GM18951 (cell line): ENCODE data around the gene GDF3.
"Not testable (repeated sequence)": the region's sequence is repeated elsewhere in the genome, so short reads cannot be mapped to it uniquely, and the experiment has no call there.

Experiments
- POLR2A ChIP-seq: IDR thresholded peaks from 4 replicates; pipeline ENCODE4 v1.6.1; 2011; ENCODE audit warnings: mild to moderate bottlenecking; ENCODE audit not compliant: insufficient read length, insufficient read depth; ENCODE audit errors: extremely low read depth
- in situ Hi-C: fragments of 300-500 bp; cut with MboI; formaldehyde crosslinking; loops from one replicate; pipeline ENCODE4 v1.12.0; 2022; ENCODE audit warnings: low sequenced_read_pairs, mixed read lengths, inconsistent platforms; ENCODE audit not compliant: unreplicated experiment

Gene GDF3

DNA sequence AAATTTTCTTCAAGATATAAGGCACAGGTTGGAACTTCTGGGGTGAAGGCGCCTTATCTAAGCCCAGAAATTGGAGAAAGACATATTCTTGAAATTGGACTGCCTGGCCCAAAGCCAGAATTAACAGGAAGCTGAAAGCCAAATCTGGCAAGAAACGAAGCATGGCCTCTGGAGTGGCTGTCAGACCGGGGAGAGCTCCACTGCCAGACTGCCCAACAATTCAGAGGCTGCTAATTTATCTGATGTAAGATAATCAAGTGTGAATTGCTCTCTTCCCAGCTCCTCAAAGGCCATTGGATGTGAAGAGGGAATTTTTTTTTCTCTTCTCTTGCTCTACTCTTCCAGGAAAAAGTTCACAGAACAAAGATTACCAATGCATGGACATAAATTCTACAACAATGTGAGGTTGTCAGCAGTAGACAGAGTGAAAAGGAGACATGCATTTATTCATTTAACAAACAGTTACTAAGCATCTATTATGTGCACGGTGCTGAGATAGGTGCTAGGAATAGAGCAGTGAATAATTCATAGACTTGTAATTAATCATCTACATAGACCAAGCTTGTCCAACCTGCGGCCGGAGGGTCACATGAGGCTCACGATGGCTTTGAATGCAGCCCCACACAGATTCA lies at the start of gene GDF3:
TSS of gene GDF3 (minus strand) at position 210 of the 632 bp plus-strand sequence. CDS start at position 163, 47 bp downstream.
- in situ Hi-C loops, result no loop called here
- TF ChIP-seq POLR2A, result no peak

DNA sequence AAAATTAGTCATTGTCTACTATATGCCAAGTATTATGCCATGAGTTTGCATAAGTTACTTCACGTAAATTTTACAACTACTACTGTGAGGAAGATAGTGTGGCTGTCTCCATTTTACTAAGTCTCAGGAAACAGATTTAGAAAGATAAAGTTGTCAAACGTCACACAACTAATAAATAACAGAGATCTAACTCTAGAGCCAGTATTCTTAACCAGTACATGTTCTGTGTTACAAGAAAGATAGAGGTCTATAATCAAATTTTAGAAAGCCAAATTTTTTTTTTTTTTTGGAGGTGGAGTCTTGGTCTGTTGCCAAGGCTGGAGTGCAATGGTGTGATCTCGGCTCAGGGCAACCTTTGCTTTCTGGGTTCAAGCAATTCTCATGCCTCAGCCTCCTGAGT lies 37.4 kb upstream of the GDF3 start:
- in situ Hi-C loops, result no loop called here
- no peak for TF ChIP-seq POLR2A

DNA sequence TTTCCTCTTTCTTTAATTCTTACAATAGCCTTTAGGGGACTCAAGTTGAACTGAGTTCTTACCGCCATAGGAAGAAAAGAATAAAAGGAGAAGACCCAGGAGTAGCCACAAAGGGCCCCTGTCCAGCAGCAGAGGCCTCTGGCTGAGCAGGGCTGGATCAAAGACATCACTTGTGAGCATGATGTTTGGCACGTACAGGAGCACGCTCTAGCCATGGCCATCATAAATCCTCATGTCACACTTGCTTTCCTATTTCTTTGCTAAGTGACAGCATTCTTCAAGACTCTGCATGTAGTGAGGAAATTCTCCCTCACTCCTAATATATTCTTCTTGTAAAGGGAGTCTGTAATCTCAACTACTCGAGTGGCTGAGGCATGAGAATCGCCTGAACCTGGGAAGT lies 35.9 kb upstream of the GDF3 start:
- in situ Hi-C loops, result no loop called here
- TF ChIP-seq POLR2A, result no peak

DNA sequence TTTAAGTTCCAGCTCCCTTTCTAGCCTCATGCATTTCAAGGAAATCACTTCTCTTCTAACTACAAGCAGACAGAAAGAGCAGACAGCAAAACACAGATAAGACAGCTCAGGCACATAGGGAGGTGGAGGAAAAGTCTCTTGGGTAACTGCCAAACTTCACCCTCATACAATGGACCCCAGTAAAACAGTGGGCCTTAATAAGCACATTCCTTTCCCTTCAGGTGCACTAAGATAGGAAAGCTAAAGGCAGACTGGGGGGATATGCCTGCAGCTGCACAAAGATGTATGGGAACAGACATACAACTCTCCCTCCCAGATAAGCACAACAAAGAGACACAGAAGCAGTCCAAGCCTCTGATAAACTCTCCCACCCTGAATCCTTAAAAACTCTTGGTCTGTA lies 35.4 kb upstream of the GDF3 start:
- in situ Hi-C loops, result not testable (repeated sequence)

DNA sequence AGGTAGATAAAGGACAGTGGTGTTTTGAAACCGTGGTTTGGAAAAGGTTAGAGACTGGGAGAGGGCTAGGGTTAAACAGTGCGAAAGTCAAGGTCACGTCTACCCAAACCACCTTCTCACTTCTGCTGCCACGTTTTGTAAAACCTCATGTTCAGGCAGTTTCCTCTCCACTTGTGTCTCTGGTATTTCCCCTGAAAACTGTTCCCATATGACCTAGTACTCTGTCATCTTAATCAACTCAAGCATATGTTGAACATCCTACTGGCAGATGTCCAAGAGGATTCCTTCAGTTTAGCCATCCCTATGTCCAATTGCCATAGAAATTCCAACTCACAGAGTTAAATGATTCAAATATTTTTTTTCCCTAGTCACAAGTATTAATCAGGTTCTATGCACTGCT lies 34.2 kb upstream of the GDF3 start:
- TF ChIP-seq POLR2A, result no peak
- in situ Hi-C loops, result no loop called here

DNA sequence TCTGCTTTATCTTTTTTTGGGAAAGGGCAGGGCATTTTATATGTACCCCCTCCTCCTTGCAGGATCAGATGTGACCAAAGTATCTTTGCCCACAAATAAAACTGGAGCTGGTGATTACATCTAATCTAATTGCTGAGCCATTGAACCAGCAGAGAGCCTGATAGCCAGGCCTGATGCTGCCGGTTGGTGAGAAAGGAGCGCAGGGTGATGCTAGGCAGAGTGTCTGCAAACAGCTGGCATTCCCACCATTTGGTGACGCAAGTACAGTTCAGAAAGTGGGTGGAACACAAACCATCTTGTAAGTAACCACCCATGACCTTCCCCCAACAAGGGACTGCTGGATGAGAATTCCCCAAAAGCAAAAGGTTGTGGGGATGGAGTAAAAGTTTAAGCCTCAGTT lies 28.4 kb upstream of the GDF3 start:
- in situ Hi-C loops, result no loop called here
- no peak for TF ChIP-seq POLR2A

DNA sequence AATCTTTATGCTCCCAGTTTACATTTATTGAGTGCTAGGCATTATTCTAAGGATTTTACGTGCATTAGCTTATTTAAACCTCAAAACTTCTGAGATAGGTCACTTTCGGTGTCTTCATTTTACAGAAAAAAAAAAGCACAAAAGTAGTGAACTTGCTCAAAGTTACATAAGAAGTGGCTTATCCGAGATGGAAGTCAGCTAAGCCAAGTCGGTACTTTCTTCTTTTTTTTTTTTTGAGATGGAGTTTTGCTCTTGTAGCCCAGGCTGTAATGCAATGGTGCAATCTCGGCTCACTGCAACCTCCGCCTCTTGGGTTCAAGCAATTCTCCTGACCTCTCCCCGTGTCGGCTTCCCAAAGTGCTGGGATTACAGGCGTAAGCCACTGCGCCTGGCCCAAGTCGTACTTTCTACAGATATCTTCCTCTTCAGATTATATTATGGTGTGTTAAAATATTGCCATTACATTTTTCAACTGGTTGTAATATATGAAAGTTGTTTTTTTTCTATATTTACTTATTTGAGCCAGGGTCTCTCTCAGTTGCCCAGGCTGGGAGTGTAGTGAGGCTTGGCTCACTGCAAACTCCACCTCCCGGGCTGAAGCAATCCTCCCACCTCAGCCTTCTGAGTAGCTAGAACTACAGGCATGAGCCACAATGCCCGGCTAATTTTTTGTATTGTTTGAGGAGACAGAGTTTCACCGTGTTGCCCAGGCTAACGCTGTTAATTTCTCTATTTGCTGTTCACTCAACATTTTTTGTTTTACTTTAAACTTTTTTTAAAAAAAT lies 24.6 kb upstream of the GDF3 start:
- in situ Hi-C loops, result no loop called here

DNA sequence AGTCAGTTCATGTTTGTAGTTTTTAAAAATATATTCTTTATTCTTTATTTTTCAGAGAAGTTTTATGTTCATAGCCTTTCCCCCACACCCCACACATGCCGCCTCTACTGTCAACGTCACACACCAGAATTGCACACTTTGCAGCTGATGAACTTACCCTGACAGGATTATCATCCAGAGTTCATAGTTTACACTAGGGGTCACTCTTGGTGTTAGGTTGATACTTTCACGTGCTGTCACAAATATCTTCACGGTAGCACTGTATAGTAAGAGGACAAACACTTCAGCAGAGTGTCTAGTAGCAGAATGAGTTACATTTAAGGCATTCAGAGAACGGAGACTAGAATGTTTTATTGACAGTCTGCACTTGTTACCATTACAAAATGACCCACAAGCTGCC lies 20.8 kb upstream of the GDF3 start:
- in situ Hi-C loops, result no loop called here

More for the DNA sequence above, 24.6 kb upstream of the GDF3 start:
- no peak for TF ChIP-seq POLR2A

DNA sequence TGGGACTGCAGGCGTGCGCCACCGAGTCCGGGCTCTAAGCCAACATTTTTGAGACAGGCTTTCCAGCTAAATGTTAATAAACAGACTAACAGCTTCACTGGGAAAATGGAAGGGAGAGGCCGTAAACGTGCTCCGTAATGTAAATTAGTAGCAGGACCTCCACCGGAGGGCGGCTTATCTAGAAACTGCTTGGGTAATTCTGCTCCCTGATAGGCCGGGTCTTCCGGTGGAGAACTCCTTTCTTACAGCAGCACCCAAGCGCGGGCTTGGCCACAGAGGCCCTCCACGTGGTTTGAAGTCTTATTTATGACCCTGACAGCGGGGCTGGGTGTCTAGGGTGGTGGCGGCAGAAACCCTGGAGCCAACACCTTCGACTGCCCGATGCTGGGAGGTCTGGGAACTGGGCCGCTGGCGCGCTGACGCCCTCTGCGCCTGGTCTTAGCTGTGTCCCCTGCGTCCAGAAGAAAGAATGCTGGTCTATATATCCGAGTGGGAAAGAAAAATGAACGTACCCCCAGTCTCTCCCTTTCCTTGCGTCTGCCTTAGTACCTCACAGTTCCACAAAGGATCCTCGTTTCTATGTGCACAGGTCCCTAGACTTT lies 17.4 kb upstream of the GDF3 start:
- in situ Hi-C loops, result no loop called here
- no peak for TF ChIP-seq POLR2A

More for the DNA sequence above, 20.8 kb upstream of the GDF3 start:
- no peak for TF ChIP-seq POLR2A

DNA sequence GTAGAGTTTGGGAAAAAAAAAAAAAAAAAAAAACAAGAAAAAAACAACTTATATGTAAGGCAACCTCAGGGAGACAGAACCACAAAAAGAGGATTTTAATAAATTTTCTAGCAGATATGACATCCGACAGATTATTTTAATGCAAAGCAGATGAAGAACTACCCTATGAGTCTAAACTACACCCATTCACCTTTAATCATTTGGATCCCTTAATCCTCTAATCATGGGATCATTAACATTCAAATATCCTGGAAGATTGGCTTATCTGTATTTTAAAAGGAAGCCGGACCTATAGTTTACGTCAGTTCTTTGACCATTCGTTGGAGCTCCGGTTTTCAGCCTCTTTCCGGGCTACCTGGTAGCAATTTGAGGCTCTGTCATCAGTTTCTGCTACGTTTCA lies 15.6 kb upstream of the GDF3 start, which contains the start of gene DPPA3:
TSS of gene DPPA3 (plus strand) at position 301 of the 400 bp plus-strand sequence. CDS start 138 bp downstream, outside the sequence.
- in situ Hi-C loops, result no loop called here
- no peak for TF ChIP-seq POLR2A

DNA sequence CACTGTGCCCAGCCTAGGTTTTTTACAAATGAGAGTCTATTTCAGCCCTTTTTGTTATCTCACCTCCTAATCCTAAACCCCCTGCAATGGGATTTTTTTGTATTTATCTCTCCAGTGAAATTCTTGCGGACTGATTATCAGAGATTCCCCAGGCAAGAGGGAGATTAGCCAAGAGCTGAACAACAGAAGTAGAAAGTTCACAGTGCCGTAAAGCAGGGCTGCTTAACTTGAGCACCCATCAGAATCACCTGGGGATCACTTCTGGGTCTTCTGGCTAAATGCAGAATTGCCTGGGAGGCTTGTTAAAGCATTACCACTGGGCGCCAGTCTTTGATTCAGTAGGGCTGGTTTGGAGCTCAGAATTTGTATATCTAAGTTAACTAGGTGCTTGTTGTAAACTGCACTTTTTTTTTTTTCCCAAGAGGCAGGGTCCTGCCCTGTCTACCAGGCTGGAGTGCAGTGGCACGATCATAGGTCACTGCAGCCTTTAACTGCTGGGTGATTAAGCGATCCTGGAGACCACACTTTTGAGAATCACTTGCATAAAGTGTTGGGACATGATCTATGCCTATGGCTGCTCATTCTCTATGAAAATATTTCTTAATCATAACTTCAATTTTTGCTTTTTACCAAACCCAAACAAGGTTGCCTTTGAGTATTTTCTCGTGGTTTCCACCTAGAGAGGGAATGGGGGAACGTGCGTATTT lies 14.5 kb upstream of the GDF3 start:
- in situ Hi-C loops, result no loop called here
- TF ChIP-seq POLR2A, result no peak

DNA sequence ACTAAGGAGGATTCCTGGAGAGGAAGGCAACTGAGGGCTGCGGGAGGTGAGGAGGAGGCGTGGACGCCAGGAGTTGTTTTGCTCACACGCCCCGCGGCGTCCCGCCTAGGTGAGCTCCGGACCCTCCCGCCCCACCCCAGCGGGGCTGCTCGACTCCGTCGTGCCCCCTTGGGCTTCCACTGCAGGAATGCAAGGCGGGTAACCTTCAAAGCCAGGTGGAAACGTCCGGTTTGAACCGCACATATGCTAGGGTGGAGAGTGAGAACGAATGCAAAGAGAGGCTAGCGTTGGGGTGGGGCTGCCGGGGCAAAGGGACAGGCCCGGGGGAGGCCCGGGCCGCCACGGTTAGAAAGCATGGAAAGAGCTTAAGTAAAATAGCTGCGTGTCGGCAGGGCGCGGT lies 10.3 kb upstream of the GDF3 start:
- in situ Hi-C loops, result no loop called here
- TF ChIP-seq POLR2A, result no peak

DNA sequence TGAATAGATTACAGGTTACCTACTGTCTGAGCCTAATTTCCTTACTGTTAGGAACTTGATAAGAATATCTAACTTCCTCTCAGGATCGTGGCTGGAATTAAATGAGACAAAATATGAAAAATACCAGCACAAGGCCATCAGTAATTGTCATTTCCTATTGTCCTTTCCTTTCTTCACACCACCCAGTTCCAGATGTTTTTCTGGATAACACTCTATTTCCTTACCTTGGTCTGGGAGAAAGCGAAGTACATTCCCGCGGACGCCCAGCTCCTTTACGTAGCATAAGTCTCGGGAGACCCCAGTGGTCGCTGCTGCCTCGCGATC lies 376 bp downstream of the GDF3 start:
- no peak for TF ChIP-seq POLR2A
- in situ Hi-C loops, result no loop called here
